Trophoblast cell (in vitro differentiated cells and primary cell): ENCODE results near the gene HOXD1.

ENCODE experiments used
- DNase-seq, 2 donors: peaks; one replicate each; pipeline ENCODE4 v3.0.0-alpha.2; 2016
- H2AFZ ChIP-seq: 2 replicates; pipeline ENCODE4 v1.6.1; 2013; ENCODE audit warnings: low read length, moderate library complexity, mild to moderate bottlenecking; ENCODE audit not compliant: insufficient read depth, poor library complexity
- H2AK5ac ChIP-seq: 2 replicates; pipeline ENCODE4 v1.6.1; 2013; ENCODE audit warnings: mild to moderate bottlenecking, low read length
- H2BK120ac ChIP-seq: 2 replicates; pipeline ENCODE4 v1.6.1; 2013; ENCODE audit warnings: low read length, mild to moderate bottlenecking, moderate library complexity; ENCODE audit not compliant: insufficient read depth, poor library complexity
- H2BK12ac ChIP-seq: 2 replicates; pipeline ENCODE4 v1.6.1; 2013; ENCODE audit warnings: mild to moderate bottlenecking, low read length, moderate library complexity
- H2BK5ac ChIP-seq: 2 replicates; pipeline ENCODE4 v1.6.1; 2013; ENCODE audit warnings: low read length, low read depth, moderate library complexity, mild to moderate bottlenecking; ENCODE audit not compliant: poor library complexity
- H3K14ac ChIP-seq: 2 replicates; pipeline ENCODE4 v1.6.1; 2013; ENCODE audit warnings: mild to moderate bottlenecking, low read length
- H3K18ac ChIP-seq: 2 replicates; pipeline ENCODE4 v1.6.1; 2013; ENCODE audit warnings: mild to moderate bottlenecking, low read length
- H3K23ac ChIP-seq: 2 replicates; pipeline ENCODE4 v1.6.1; 2013; ENCODE audit warnings: low read length
- H3K27ac ChIP-seq: 2 replicates; pipeline ENCODE4 v1.5.1; 2013; ENCODE audit warnings: low read depth, mild to moderate bottlenecking, inconsistent platforms, low read length, moderate library complexity
- H3K27me3 ChIP-seq: 2 replicates; pipeline ENCODE4 v1.6.1; 2013; ENCODE audit warnings: inconsistent platforms, mild to moderate bottlenecking, low read length, moderate library complexity; ENCODE audit not compliant: insufficient read depth
- H3K36me3 ChIP-seq, 2 experiments: 1 replicate in 1 of 2; 2 replicates in 1 of 2; pipeline ENCODE4 v1.6.1; 2013; ENCODE audit warnings: low read length in 2 of 2, mild to moderate bottlenecking in 2 of 2, moderate library complexity in 1 of 2; ENCODE audit not compliant: insufficient read depth in 2 of 2, control insufficient read depth in 1 of 2
- H3K4ac ChIP-seq: 2 replicates; pipeline ENCODE4 v1.6.1; 2013; ENCODE audit warnings: low read depth, mild to moderate bottlenecking, low read length, moderate library complexity
- H3K4me1 ChIP-seq, 2 experiments: 1 replicate in 1 of 2; 2 replicates in 1 of 2; pipeline ENCODE4 v1.6.1; 2013; ENCODE audit warnings: low read length in 2 of 2, mild to moderate bottlenecking in 2 of 2, moderate library complexity in 1 of 2; ENCODE audit not compliant: insufficient read depth in 2 of 2, control insufficient read depth in 1 of 2
- H3K4me2 ChIP-seq: 2 replicates; pipeline ENCODE4 v1.6.1; 2013; ENCODE audit warnings: inconsistent platforms, mild to moderate bottlenecking, low read length, moderate library complexity
- H3K4me3 ChIP-seq: 2 replicates; pipeline ENCODE4 v1.5.1; 2013; ENCODE audit warnings: mild to moderate bottlenecking, low read depth, low read length, inconsistent platforms
- H3K79me1 ChIP-seq: one replicate; pipeline ENCODE4 v1.6.1; 2013; ENCODE audit warnings: low read length
- H3K79me2 ChIP-seq: 2 replicates; pipeline ENCODE4 v1.6.1; 2013; ENCODE audit warnings: low read length, mild to moderate bottlenecking; ENCODE audit not compliant: control insufficient read depth, insufficient read depth, poor library complexity
- H3K9ac ChIP-seq: 2 replicates; pipeline ENCODE4 v1.6.1; 2013; ENCODE audit warnings: mild to moderate bottlenecking, low read length
- H3K9me3 ChIP-seq: 2 replicates; pipeline ENCODE4 v1.6.1; 2013; ENCODE audit warnings: low read depth, mild to moderate bottlenecking, control low read depth, inconsistent platforms, low read length; ENCODE audit not compliant: insufficient read depth
- H4K12ac ChIP-seq: 2 replicates; pipeline ENCODE4 v1.6.1; 2013; ENCODE audit warnings: low read depth, mild to moderate bottlenecking, low read length, moderate library complexity
- H4K8ac ChIP-seq: 2 replicates; pipeline ENCODE4 v1.6.1; 2013; ENCODE audit warnings: low read depth, mild to moderate bottlenecking, low read length, moderate library complexity
- H4K91ac ChIP-seq: one replicate; pipeline ENCODE4 v1.6.1; 2013; ENCODE audit warnings: low read depth, mild to moderate bottlenecking, low read length, moderate library complexity
- WGBS: extraction: QIAGEN DNeasy Blood & Tissue Kit; methylation state at CpG from one replicate; pipeline ENCODE4 v1.1.7; 2013; ENCODE audit warnings: missing lambda C conversion rate; ENCODE audit not compliant: insufficient read length, insufficient coverage; ENCODE audit errors: extremely low coverage; 5-methylcytosine and 5-hydroxymethylcytosine counted together

The HOXD1 gene

DNA sequence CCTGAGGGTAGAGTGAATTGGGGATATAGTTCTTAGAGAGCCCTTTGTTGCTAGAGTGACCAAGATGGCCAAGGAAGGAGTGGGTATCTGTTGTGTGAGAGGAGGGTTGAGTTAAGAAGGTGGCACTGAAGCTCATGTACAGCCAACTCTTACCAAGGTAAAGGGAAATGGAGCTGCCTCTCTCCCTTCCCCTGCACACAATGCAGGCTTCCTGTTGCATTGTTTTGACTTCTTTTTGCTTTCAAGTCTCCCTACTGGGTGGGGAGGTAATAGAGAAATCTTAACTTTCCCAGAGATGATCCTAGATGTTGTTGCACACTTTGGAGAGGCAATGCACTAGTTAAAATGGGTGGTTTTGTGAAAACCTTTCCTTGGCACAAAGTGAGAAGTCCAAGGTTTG is 23.8 kb downstream of the HOXD1 start:
- no peaks in the 10 kb centered on the region for H3K36me3 ChIP-seq
- H2BK5ac ChIP-seq, result no peak overlapping the region
- no peaks in the 10 kb centered on the region for H3K4me1 ChIP-seq
- no peaks in the 10 kb centered on the region for H3K79me2 ChIP-seq
- H3K27ac ChIP-seq, result no peak overlapping the region
- no peak overlapping the region for H2BK12ac ChIP-seq
- H4K8ac ChIP-seq, result no peak overlapping the region
- no peaks in the 10 kb centered on the region for H3K27me3 ChIP-seq
- no peak overlapping the region for H4K91ac ChIP-seq
- no peak overlapping the region for H4K12ac ChIP-seq
- no peak overlapping the region for H3K4me2 ChIP-seq
- H3K9me3 ChIP-seq, result no peaks in the 10 kb centered on the region
- no peak overlapping the region for H3K14ac ChIP-seq
- H2AK5ac ChIP-seq, result no peak overlapping the region
- no peaks in the 10 kb centered on the region for H3K79me1 ChIP-seq
- DNase-seq, result no peak
- no peak overlapping the region for H3K18ac ChIP-seq
- H3K23ac ChIP-seq, result no peak overlapping the region
- no peak overlapping the region for H3K4ac ChIP-seq
- no peak overlapping the region for H3K9ac ChIP-seq
- H2BK120ac ChIP-seq, result no peak overlapping the region
- H3K4me3 ChIP-seq, result no peak overlapping the region
- H2AFZ ChIP-seq, result no peak overlapping the region

DNA sequence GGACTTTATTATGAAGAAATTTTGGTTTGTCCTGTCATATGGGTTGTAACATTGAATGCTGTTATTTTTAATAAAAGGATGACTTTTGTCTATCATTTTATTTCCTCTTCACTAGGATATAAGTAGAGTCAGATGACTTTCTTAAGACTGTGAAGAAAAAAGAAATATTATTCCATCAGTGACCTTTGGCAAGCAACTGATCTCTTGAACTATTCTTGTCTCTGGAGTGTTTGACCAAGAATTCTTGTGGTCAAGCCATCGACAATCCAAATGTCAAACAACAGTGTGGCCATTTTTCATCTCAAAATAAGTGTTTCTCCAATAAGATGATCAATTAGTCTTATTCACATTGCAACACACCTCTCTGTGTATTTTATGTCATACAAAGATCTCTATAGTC is 24.9 kb downstream of the HOXD1 start:
- no peak overlapping the region for H4K8ac ChIP-seq
- no peak overlapping the region for H3K4ac ChIP-seq
- no peak overlapping the region for H4K91ac ChIP-seq
- H3K9me3 ChIP-seq, result no peaks in the 10 kb centered on the region
- H3K23ac ChIP-seq, result no peak overlapping the region
- no peak overlapping the region for H3K27ac ChIP-seq
- H4K12ac ChIP-seq, result no peak overlapping the region
- WGBS, result no CpG with 5 or more reads among the region's 1 CpG
- no peak overlapping the region for H3K4me2 ChIP-seq
- H3K4me1 ChIP-seq, result no peaks in the 10 kb centered on the region
- H2BK120ac ChIP-seq, result no peak overlapping the region
- no peak for DNase-seq
- H3K79me2 ChIP-seq, result no peaks in the 10 kb centered on the region
- no peaks in the 10 kb centered on the region for H3K27me3 ChIP-seq
- H3K14ac ChIP-seq, result no peak overlapping the region
- H3K4me3 ChIP-seq, result no peak overlapping the region
- H2AK5ac ChIP-seq, result no peak overlapping the region
- H3K36me3 ChIP-seq, result no peaks in the 10 kb centered on the region
- H2AFZ ChIP-seq, result no peak overlapping the region
- H2BK12ac ChIP-seq, result no peak overlapping the region
- H3K79me1 ChIP-seq, result no peaks in the 10 kb centered on the region
- no peak overlapping the region for H3K18ac ChIP-seq
- H3K9ac ChIP-seq, result no peak overlapping the region
- no peak overlapping the region for H2BK5ac ChIP-seq

GRCh38 chr2:176227874-176228273 is 39.4 kb downstream of the HOXD1 start:
- Histone ChIP-seq H3K36me3 (no peaks in the 10 kb centered on the region), H3K4ac (no peak overlapping the region), H4K8ac (no peak overlapping the region), H3K4me2 (no peak overlapping the region), H3K27ac (no peak overlapping the region), H3K79me1 (no peaks in the 10 kb centered on the region), H3K23ac (no peak overlapping the region), H3K4me1 (no peaks in the 10 kb centered on the region), H2AFZ (no peak overlapping the region), H2BK12ac (no peak overlapping the region), H3K9ac (no peak overlapping the region), H4K12ac (no peak overlapping the region), H3K18ac (no peak overlapping the region), H2BK5ac (no peak overlapping the region), H3K9me3 (no peaks in the 10 kb centered on the region), H3K14ac (no peak overlapping the region), H3K79me2 (no peaks in the 10 kb centered on the region), H4K91ac (no peak overlapping the region), H3K4me3 (no peak overlapping the region), H2AK5ac (no peak overlapping the region), H2BK120ac (no peak overlapping the region), H3K27me3 (no peaks in the 10 kb centered on the region)
- WGBS, result no CpG with 5 or more reads among the region's 2 CpGs
- DNase-seq, result no peak

DNA sequence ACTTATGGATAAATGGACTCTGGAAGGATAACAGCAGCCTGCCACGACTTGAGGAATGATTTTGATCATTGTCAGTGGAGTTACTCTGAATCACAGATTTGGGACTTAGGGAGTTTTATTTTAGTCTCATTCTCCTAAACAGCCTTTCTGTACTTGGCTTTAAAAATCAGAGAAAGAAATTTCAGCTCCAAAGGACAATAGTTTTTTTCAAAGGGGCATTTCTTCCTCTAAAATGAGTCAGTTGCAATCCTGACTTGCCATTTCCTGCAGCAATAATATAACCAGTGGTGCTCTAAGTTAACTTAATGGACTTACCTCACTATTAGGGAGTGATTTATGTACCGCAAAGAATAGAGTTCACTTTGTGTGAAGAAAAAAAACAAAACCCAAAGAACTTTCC is 45.7 kb downstream of the HOXD1 start:
- H2BK5ac ChIP-seq, result no peak overlapping the region

More for the DNA sequence above, 45.7 kb downstream of the HOXD1 start:
- no peak overlapping the region for H4K12ac ChIP-seq
- no peak overlapping the region for H2BK120ac ChIP-seq
- H3K4me2 ChIP-seq, result no peak overlapping the region
- no peak overlapping the region for H2BK12ac ChIP-seq
- no peaks in the 10 kb centered on the region for H3K79me2 ChIP-seq
- H3K23ac ChIP-seq, result no peak overlapping the region
- no peak for DNase-seq
- H3K14ac ChIP-seq, result no peak overlapping the region
- no peak overlapping the region for H2AK5ac ChIP-seq
- no CpG with 5 or more reads among the region's 2 CpGs for WGBS
- no peaks in the 10 kb centered on the region for H3K36me3 ChIP-seq
- no peak overlapping the region for H3K18ac ChIP-seq
- H2AFZ ChIP-seq, result no peak overlapping the region
- H3K27me3 ChIP-seq, result no peaks in the 10 kb centered on the region
- no peaks in the 10 kb centered on the region for H3K9me3 ChIP-seq
- no peak overlapping the region for H3K27ac ChIP-seq
- H3K4me3 ChIP-seq, result no peak overlapping the region
- H3K4ac ChIP-seq, result no peak overlapping the region
- no peak overlapping the region for H4K91ac ChIP-seq
- H3K9ac ChIP-seq, result no peak overlapping the region
- H3K4me1 ChIP-seq, result no peaks in the 10 kb centered on the region
- no peak overlapping the region for H4K8ac ChIP-seq
- no peaks in the 10 kb centered on the region for H3K79me1 ChIP-seq
